Fibroblast of skin of back (primary cell): ENCODE measurements around the gene MT1E. TPM values are rescaled to one million over a fixed set of nuclear protein-coding genes. Genes with fewer than 3 reads are reported as not detected.
"Not testable (repeated sequence)": the region's sequence is repeated elsewhere in the genome, so short reads cannot be mapped to it uniquely, and the experiment has no call there.

ENCODE experiments used
- DNase-seq: peaks from one replicate; pipeline ENCODE4 v3.0.0-alpha.2; 2013
- polyA plus RNA-seq, 2 experiments: library from polyadenylated mRNA; unstranded; fragments of 120-200 nt; gene quantifications; one replicate each; pipeline ENCODE4 v1.2.1, GENCODE V29; 2013; ENCODE audit not compliant: insufficient read length in 2 of 2

MT1E gene
- polyA plus RNA-seq (2013, experiment 1 of 2; ENCODE audit: insufficient read length): 127 TPM
- 56.6 TPM for polyA plus RNA-seq (2013, experiment 2 of 2; ENCODE audit: insufficient read length)

GRCh38 chr16:56625140-56625942 lies at the start of gene MT1E:
MT1E (plus strand) TSS chr16:56625781; CDS start chr16:56625852, 71 bp downstream.
- peak; percentile 85 for DNase-seq

- peak; percentile 49 for DNase-seq
Observed at GRCh38 chr16:56576585-56577299, 48.8 kb upstream of the MT1E start.

GRCh38 chr16:56577300-56577625 lies 48.3 kb upstream of the MT1E start:
- no peak for DNase-seq

- no peak for DNase-seq
Observed at GRCh38 chr16:56580391-56581048, 45.1 kb upstream of the MT1E start.

- DNase-seq: not testable (repeated sequence)
Observed at GRCh38 chr16:56582911-56583310, 42.7 kb upstream of the MT1E start.

- DNase-seq: no peak
Observed at GRCh38 chr16:56583351-56584168, 42.0 kb upstream of the MT1E start.

- no peak for DNase-seq
Observed at GRCh38 chr16:56584276-56584675, 41.3 kb upstream of the MT1E start.

- DNase-seq: no peak
Observed at GRCh38 chr16:56588781-56589140, 36.8 kb upstream of the MT1E start.

- peak; percentile 21 for DNase-seq
Observed at GRCh38 chr16:56589141-56590039, 36.2 kb upstream of the MT1E start, which contains the start of gene MT3. MT3 (plus strand) TSS chr16:56589528; CDS start chr16:56589591, 63 bp downstream.

GRCh38 chr16:56591377-56592060 lies 34.1 kb upstream of the MT1E start:
- DNase-seq: no peak

- no peak for DNase-seq
Observed at GRCh38 chr16:56593573-56594291, 31.8 kb upstream of the MT1E start.

- no peak for DNase-seq
Observed at GRCh38 chr16:56594292-56594619, 31.3 kb upstream of the MT1E start.

- peak; percentile 68 for DNase-seq
Observed at GRCh38 chr16:56600398-56600999, 25.1 kb upstream of the MT1E start.

GRCh38 chr16:56601325-56601724 lies 24.3 kb upstream of the MT1E start:
- no peak for DNase-seq

GRCh38 chr16:56603589-56603988 lies 22.0 kb upstream of the MT1E start:
- DNase-seq: peak; percentile 60

- no peak for DNase-seq
Observed at GRCh38 chr16:56604966-56605365, 20.6 kb upstream of the MT1E start.

GRCh38 chr16:56605475-56605874 lies 20.1 kb upstream of the MT1E start:
- no peak for DNase-seq

- peak; percentile 68 for DNase-seq
Observed at GRCh38 chr16:56606071-56606475, 19.5 kb upstream of the MT1E start.

- peak; percentile 40 for DNase-seq
Observed at GRCh38 chr16:56606476-56607108, 19.0 kb upstream of the MT1E start.
